H9 (cell line): ENCODE measurements around the gene TRIM44. TPM values are rescaled to one million over a fixed set of nuclear protein-coding genes. Genes with fewer than 3 reads are reported as not detected.

Source experiments
- DNase-seq: peaks from one replicate; pipeline ENCODE4 v3.0.0-alpha.2; 2017
- H2AFZ ChIP-seq: one replicate; pipeline ENCODE4 v1.6.1; 2013; ENCODE audit warnings: mild to moderate bottlenecking, low read length, control low read depth, moderate library complexity
- H2AK5ac ChIP-seq: 2 replicates; pipeline ENCODE4 v1.6.1; 2013; ENCODE audit warnings: low read length, control low read depth, mixed read lengths; ENCODE audit not compliant: insufficient read length
- H2BK120ac ChIP-seq: one replicate; pipeline ENCODE4 v1.6.1; 2013; ENCODE audit warnings: low read depth, mild to moderate bottlenecking, low read length, control low read depth, inconsistent platforms; ENCODE audit not compliant: poor library complexity, severe bottlenecking
- H2BK12ac ChIP-seq: 2 replicates; pipeline ENCODE4 v1.6.1; 2013; ENCODE audit warnings: low read length, control low read depth, mixed read lengths, low read depth; ENCODE audit not compliant: insufficient read length
- H2BK15ac ChIP-seq: 2 replicates; pipeline ENCODE4 v1.6.1; 2013; ENCODE audit warnings: low read depth, low read length, control low read depth
- H2BK20ac ChIP-seq: one replicate; pipeline ENCODE4 v1.6.1; 2013; ENCODE audit warnings: low read depth, mild to moderate bottlenecking, low read length, control low read depth, inconsistent platforms; ENCODE audit not compliant: poor library complexity, severe bottlenecking
- H2BK5ac ChIP-seq: 2 replicates; pipeline ENCODE4 v1.6.1; 2013; ENCODE audit warnings: low read length, control low read depth, mixed read lengths; ENCODE audit not compliant: insufficient read length
- H3K14ac ChIP-seq: 2 replicates; pipeline ENCODE4 v1.6.1; 2013; ENCODE audit warnings: low read length, control low read depth; ENCODE audit not compliant: insufficient read depth
- H3K18ac ChIP-seq: 2 replicates; pipeline ENCODE4 v1.6.1; 2013; ENCODE audit warnings: low read depth, mild to moderate bottlenecking, mixed read lengths, low read length, control low read depth; ENCODE audit not compliant: insufficient read length
- H3K23ac ChIP-seq: 2 replicates; pipeline ENCODE4 v1.6.1; 2013; ENCODE audit warnings: low read length, control low read depth, mixed read lengths, low read depth; ENCODE audit not compliant: insufficient read length
- H3K23me2 ChIP-seq: 2 replicates; pipeline ENCODE4 v1.6.1; 2013; ENCODE audit warnings: low read depth, mild to moderate bottlenecking, mixed read lengths, low read length, control low read depth; ENCODE audit not compliant: insufficient read length, poor library complexity, severe bottlenecking
- H3K27ac ChIP-seq: 2 replicates; pipeline ENCODE4 v1.5.1; 2013; ENCODE audit warnings: low read length, control low read depth, mixed read lengths, low read depth; ENCODE audit not compliant: insufficient read length
- H3K27me3 ChIP-seq: 2 replicates; pipeline ENCODE4 v1.6.1; 2013; ENCODE audit warnings: low read length, control low read depth, inconsistent platforms; ENCODE audit not compliant: insufficient read depth
- H3K4ac ChIP-seq: 2 replicates; pipeline ENCODE4 v1.6.1; 2013; ENCODE audit warnings: low read depth, mild to moderate bottlenecking, control low read depth, inconsistent platforms, low read length, moderate library complexity
- H3K4me1 ChIP-seq: 2 replicates; pipeline ENCODE4 v1.6.1; 2013; ENCODE audit warnings: low read length, control low read depth, inconsistent platforms; ENCODE audit not compliant: insufficient read depth
- H3K4me2 ChIP-seq: 2 replicates; pipeline ENCODE4 v1.6.1; 2013; ENCODE audit warnings: low read length, control low read depth, mixed read lengths; ENCODE audit not compliant: insufficient read length, insufficient read depth
- H3K56ac ChIP-seq: 2 replicates; pipeline ENCODE4 v1.6.1; 2013; ENCODE audit warnings: low read depth, mild to moderate bottlenecking, mixed read lengths, low read length, control low read depth; ENCODE audit not compliant: insufficient read length
- H3K79me1 ChIP-seq: 2 replicates; pipeline ENCODE4 v1.6.1; 2013; ENCODE audit warnings: low read depth, mild to moderate bottlenecking, moderate library complexity, low read length, control low read depth, inconsistent platforms; ENCODE audit not compliant: insufficient read depth, poor library complexity, severe bottlenecking
- H3K79me2 ChIP-seq: 2 replicates; pipeline ENCODE4 v1.6.1; 2013; ENCODE audit warnings: low read length, control low read depth, inconsistent platforms; ENCODE audit not compliant: insufficient read depth
- H3K9ac ChIP-seq: 2 replicates; pipeline ENCODE4 v1.6.1; 2013; ENCODE audit warnings: low read length, control low read depth, mixed read lengths; ENCODE audit not compliant: insufficient read length; ENCODE audit errors: extremely low read depth
- H3K9me3 ChIP-seq: one replicate; pipeline ENCODE4 v1.6.1; 2013; ENCODE audit warnings: low read depth, low read length, inconsistent platforms; ENCODE audit not compliant: control insufficient read depth
- H3T11ph ChIP-seq: one replicate; pipeline ENCODE4 v1.6.1; 2013; ENCODE audit warnings: mild to moderate bottlenecking, low read length, control low read depth, inconsistent platforms
- H4K20me1 ChIP-seq: one replicate; pipeline ENCODE4 v1.6.1; 2013; ENCODE audit not compliant: control insufficient read depth, insufficient read length, insufficient read depth
- H4K5ac ChIP-seq: 2 replicates; pipeline ENCODE4 v1.6.1; 2013; ENCODE audit warnings: low read depth, mild to moderate bottlenecking, mixed read lengths, low read length, control low read depth; ENCODE audit not compliant: insufficient read length
- H4K8ac ChIP-seq: replicated peaks from 2 replicates; pipeline ENCODE4 v1.6.1; 2013; ENCODE audit warnings: low read length, control low read depth, mixed read lengths, low read depth; ENCODE audit not compliant: insufficient read length
- H4K91ac ChIP-seq: 2 replicates; pipeline ENCODE4 v1.6.1; 2013; ENCODE audit warnings: low read depth, mild to moderate bottlenecking, moderate library complexity, mixed read lengths, low read length, control low read depth; ENCODE audit not compliant: insufficient read length
- H3K27ac Mint-ChIP-seq, 3 experiments: 2 replicates in 2 of 3; 3 replicates in 1 of 3; pipeline ENCODE4 v1.8.0; 2020 to 2021; ENCODE audit warnings: mixed read lengths in 3 of 3, mild to moderate bottlenecking in 1 of 3, moderate library complexity in 1 of 3
- H3K27me3 Mint-ChIP-seq: 2 replicates; pipeline ENCODE4 v1.8.0; 2021; ENCODE audit warnings: low read depth, mild to moderate bottlenecking, moderate library complexity, mixed read lengths
- H3K36me3 Mint-ChIP-seq, 3 experiments: 2 replicates in 2 of 3; 3 replicates in 1 of 3; pipeline ENCODE4 v1.8.0; 2020 to 2021; ENCODE audit warnings: low read depth in 3 of 3, mixed read lengths in 3 of 3; ENCODE audit not compliant: insufficient read depth in 1 of 3
- H3K4me1 Mint-ChIP-seq, 2 experiments: 2 replicates each; pipeline ENCODE4 v1.8.0; 2020; ENCODE audit warnings: mixed read lengths in 2 of 2
- H3K4me3 Mint-ChIP-seq, 2 experiments: 2 replicates in 1 of 2; 3 replicates in 1 of 2; pipeline ENCODE4 v1.8.0; 2020 to 2021; ENCODE audit warnings: mild to moderate bottlenecking in 2 of 2, mixed read lengths in 2 of 2, moderate library complexity in 1 of 2
- H3K9me3 Mint-ChIP-seq, 2 experiments: 2 replicates in 1 of 2; 3 replicates in 1 of 2; pipeline ENCODE4 v1.8.0; 2020; ENCODE audit warnings: mild to moderate bottlenecking in 2 of 2, mixed read lengths in 2 of 2, moderate library complexity in 1 of 2
- CTCF ChIP-seq: fragments of 200-600 bp; sonication (generic); conservative IDR thresholded peaks from 3 replicates; pipeline ENCODE4 v1.8.0; 2021; ENCODE audit warnings: antibody characterized with exemption, mild to moderate bottlenecking
- WGBS: extraction: QIAGEN DNeasy Blood & Tissue Kit; methylation state at CpG from one replicate; pipeline ENCODE4 v1.1.7; 2013; ENCODE audit warnings: missing lambda C conversion rate, low lambda C conversion rate, mixed read lengths; ENCODE audit not compliant: insufficient read length; ENCODE audit errors: extremely low coverage; 5-methylcytosine and 5-hydroxymethylcytosine counted together
- total RNA-seq: library from RNA; stranded (reverse); gene quantifications from 2 replicates; pipeline ENCODE4 v1.2.1, GENCODE V29; 2021

Gene TRIM44
- total RNA-seq, 1 experiment from 2014 or later = 37.7 TPM

- Histone ChIP-seq H3K14ac (peak within 1 kb of the TSS; percentile 65; the same call in 1 of the 2 replicates), H2BK12ac (no peak within 1 kb of the TSS), H2BK15ac (no peak within 1 kb of the TSS), H2BK20ac (no peak within 1 kb of the TSS), H3K9me3 (no peaks in the 10 kb centered on the region), H3K4me1 (peaks cover 4% of the 10 kb centered on the region), H3K27me3 (peaks cover 5% of the 10 kb centered on the region; the same call in 1 of the 2 replicates), H4K8ac (no peak within 1 kb of the TSS), H2AK5ac (no peak within 1 kb of the TSS), H2AFZ (no peak within 1 kb of the TSS), H3K4me2 (peak within 1 kb of the TSS; percentile 59), H3K27ac (no peak within 1 kb of the TSS), H3K4ac (no peak within 1 kb of the TSS), H3K23me2 (peaks cover 17% of the 10 kb centered on the region), H3K18ac (peak within 1 kb of the TSS; percentile 2), H3T11ph (no peak within 1 kb of the TSS), H2BK120ac (no peak within 1 kb of the TSS), H2BK5ac (no peak within 1 kb of the TSS), H3K9ac (no peak within 1 kb of the TSS), H4K91ac (no peak within 1 kb of the TSS), H3K56ac (no peak within 1 kb of the TSS), H4K20me1 (no peaks in the 10 kb centered on the region), H3K79me1 (no peaks in the 10 kb centered on the region), H3K23ac (no peak within 1 kb of the TSS), H3K79me2 (no peaks in the 10 kb centered on the region), H4K5ac (no peak within 1 kb of the TSS)
- H3K27me3 Mint-ChIP-seq = peaks cover 41% of the 10 kb centered on the region
- no CpG with 5 or more reads among the region's 57 CpGs for WGBS
- DNase-seq = peak; percentile 84
- H3K4me3 Mint-ChIP-seq = peak within 1 kb of the TSS; percentile 69 to 86
- H3K9me3 Mint-ChIP-seq = peaks cover 5 to 6% of the 10 kb centered on the region in 2 experiments; a peak in 4 of 5 replicates
- peaks cover 0 to 4% (median 2%) of the 10 kb centered on the region in 3 experiments; a peak in 2 of 7 replicates for H3K36me3 Mint-ChIP-seq
- H3K27ac Mint-ChIP-seq = peak within 1 kb of the TSS in 2 of 3 experiments; percentile 68 to 73; a peak in 3 of 7 replicates
- TF ChIP-seq CTCF = no peak
- H3K4me1 Mint-ChIP-seq = peaks cover 31 to 43% of the 10 kb centered on the region in 2 experiments
Observed at GRCh38 chr11:35617687-35618496, 44.7 kb upstream of the TRIM44 start, which contains the start of gene FJX1. Gene FJX1 (plus strand): TSS chr11:35618460. CDS start chr11:35618637, 177 bp downstream.
